A549 (cell line): ENCODE measurements around the gene MAPK1. TPM values are rescaled to one million over a fixed set of nuclear protein-coding genes. Genes with fewer than 3 reads are reported as not detected.
"Not testable (repeated sequence)": the region's sequence is repeated elsewhere in the genome, so short reads cannot be mapped to it uniquely, and the experiment has no call there.

Source experiments
- ATAC-seq, 2 experiments: fragments of 200-7000 bp in 1 of 2; fragments of >200 bp in 1 of 2; cut with Nextera tagmentation in 1 of 2; cut with Tn5 transposase in 1 of 2; 3 replicates each; pipeline versions ENCODE4 v1.8.0 to v1.9.1; 2018 to 2020; ENCODE audit warnings: mild to moderate bottlenecking in 1 of 2, moderate library complexity in 1 of 2
- CTCF ChIA-PET: fragments of 300-600 bp; sonication (Branson Sonifier 250); formaldehyde crosslinking; extraction: SDS; loops from one replicate; lab custom pipeline; 2021; ENCODE audit warnings: antibody characterized with exemption, inconsistent platforms; lab: Yijun Ruan, JAX
- POLR2A ChIA-PET: fragments of 350-600 bp; formaldehyde crosslinking; extraction: SDS; loops from one replicate; lab custom pipeline; 2021; ENCODE audit warnings: antibody characterized with exemption, inconsistent platforms; lab: Yijun Ruan, JAX
- DNase-seq, 2 experiments: peaks; one replicate each; pipeline versions ENCODE4 v3.0.0 to v3.0.0-alpha.2; 2011 to 2016; ENCODE audit warnings: low read depth in 1 of 2, low spot score in 1 of 2
- FAIRE-seq: peaks from 2 replicates; lab custom pipeline; 2011; peaks lifted over from hg19 to GRCh38; lab: Jason Lieb, UNC
- H3K27ac ChIP-seq, 2 experiments: fragments of >200 bp; sonication (Bioruptor Twin); formaldehyde crosslinking; 3 replicates each; pipeline ENCODE4 v1.5.1; 2016 to 2017
- H3K4me1 ChIP-seq: fragments of >200 bp; sonication (Bioruptor Twin); formaldehyde crosslinking; 3 replicates; pipeline ENCODE4 v1.6.1; 2016
- H3K4me2 ChIP-seq: fragments of >200 bp; sonication (Bioruptor Twin); formaldehyde crosslinking; 3 replicates; pipeline ENCODE4 v1.6.1; 2016
- H3K4me3 ChIP-seq: fragments of >200 bp; sonication (Bioruptor Twin); formaldehyde crosslinking; 3 replicates; pipeline ENCODE4 v1.5.1; 2016
- H3K9me3 ChIP-seq: fragments of >200 bp; sonication (Bioruptor Twin); formaldehyde crosslinking; 3 replicates; pipeline ENCODE4 v1.6.1; 2016
- CBX8 ChIP-seq: fragments of 200-600 bp; sonication (generic); IDR thresholded peaks from 2 replicates; pipeline ENCODE4 v1.6.1; 2016
- EP300 ChIP-seq, 2 experiments: fragments of >200 bp; sonication (Bioruptor Twin); formaldehyde crosslinking; IDR thresholded peaks; 2 replicates in 1 of 2; 3 replicates in 1 of 2; pipeline ENCODE4 v1.6.1; 2016 to 2017
- ESRRA ChIP-seq: fragments of 150-350 bp; IDR thresholded peaks from 2 replicates; pipeline ENCODE4 v1.6.1; 2014; ENCODE audit warnings: mild to moderate bottlenecking, low read length, borderline replicate concordance
- FOSB ChIP-seq: fragments of 250-450 bp; sonication (Bioruptor Pico); IDR thresholded peaks from 2 replicates; pipeline ENCODE4 v1.5.0; 2020; ENCODE audit warnings: mild to moderate bottlenecking, moderate library complexity
- HOXB13 ChIP-seq: fragments of 250-450 bp; sonication (Bioruptor Pico); IDR thresholded peaks from 2 replicates; pipeline ENCODE4 v1.5.0; 2020; ENCODE audit warnings: low read depth, mild to moderate bottlenecking, moderate library complexity
- HOXB5 ChIP-seq: fragments of 250-450 bp; sonication (Bioruptor Pico); IDR thresholded peaks from 2 replicates; pipeline ENCODE4 v1.5.0; 2020; ENCODE audit warnings: mild to moderate bottlenecking, moderate library complexity
- JUNB ChIP-seq: fragments of >200 bp; sonication (Bioruptor Twin); formaldehyde crosslinking; IDR thresholded peaks from 2 replicates; pipeline ENCODE4 v1.6.1; 2016
- KDM1A ChIP-seq: fragments of 200-600 bp; sonication (generic); IDR thresholded peaks from 2 replicates; pipeline ENCODE4 v1.6.1; 2016; ENCODE audit warnings: low read depth, mild to moderate bottlenecking
- REST ChIP-seq: fragments of 200-600 bp; sonication (generic); IDR thresholded peaks from 2 replicates; pipeline ENCODE4 v1.6.1; 2016; ENCODE audit warnings: antibody characterized with exemption, mild to moderate bottlenecking, moderate library complexity
- TP53 ChIP-seq: fragments of 250-450 bp; sonication (Bioruptor Pico); IDR thresholded peaks from 2 replicates; pipeline ENCODE4 v1.5.0; 2021; ENCODE audit warnings: mild to moderate bottlenecking, moderate library complexity
- ZNF302 ChIP-seq: fragments of 250-450 bp; sonication (Bioruptor Pico); IDR thresholded peaks from 2 replicates; pipeline ENCODE4 v1.9.0; 2021; ENCODE audit warnings: inconsistent platforms, mild to moderate bottlenecking, moderate library complexity
- WGBS: methylation state at CpG from one replicate; pipeline ENCODE4 v1.1.6; 2017; ENCODE audit errors: missing lambda C conversion rate; 5-methylcytosine and 5-hydroxymethylcytosine counted together
- polyA plus RNA-seq, 4 experiments: library from polyadenylated mRNA; depleted of rRNA in 3 of 4; stranded (reverse); fragments of >200 nt; fragmentation: RNase III in 1 of 4; extraction: RNeasy Plus Mini Kit Qiagen cat#74134 plus additional on column Dnase treatment in 1 of 4; gene quantifications; 2 replicates in 3 of 4; 3 replicates in 1 of 4; pipeline ENCODE4 v1.2.3, GENCODE V29; 2011 to 2017
- TF ChIP-seq, protein P1 (sequence below): fragments of 150-350 bp; IDR thresholded peaks from 2 replicates; pipeline ENCODE4 v1.6.1; 2014; ENCODE audit warnings: low read depth, mild to moderate bottlenecking, low read length
- TF ChIP-seq, protein P2 (sequence below): fragments of >200 bp; sonication (Bioruptor Twin); formaldehyde crosslinking; IDR thresholded peaks from 3 replicates; pipeline ENCODE4 v1.5.1; 2016

MAPK1 gene
- polyA plus RNA-seq, 2 of the 4 experiments (the other 2 are of a cell fraction): 28.8 to 85.5 TPM

DNA sequence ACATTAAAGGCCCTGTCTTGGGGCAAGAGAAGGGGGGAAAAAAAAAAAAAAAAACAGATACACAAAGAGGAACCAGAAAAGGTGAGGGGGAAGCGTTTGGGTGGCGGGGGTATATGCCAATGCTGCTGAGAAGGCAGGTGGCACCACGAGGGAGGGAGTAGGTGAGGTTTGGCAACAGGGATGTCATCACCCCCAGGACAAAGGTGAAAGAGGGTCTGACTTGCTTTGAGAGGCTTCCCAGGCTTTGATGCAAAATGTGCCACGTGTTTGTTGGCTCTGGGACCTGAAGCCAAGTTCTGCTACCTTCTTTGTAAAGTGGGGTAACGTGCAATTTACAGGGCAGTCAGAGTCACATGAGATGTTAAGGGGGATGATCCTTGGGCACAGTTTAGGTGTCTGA is 135.9 kb downstream of the MAPK1 start:
- no peak for FAIRE-seq
- CTCF ChIA-PET: no interaction called here
- DNase-seq: no peak

GRCh38 chr22:21730535-21731308 is 136.7 kb downstream of the MAPK1 start:
- WGBS: 57% methylated on average over 9 of the region's 9 CpGs
- ATAC-seq (no peak), DNase-seq (no peak), FAIRE-seq (no peak)
- CTCF ChIA-PET: interaction anchor here (0.9 kb wide), 1 partner anchor 21 kb away, joined by 3 read pairs; no protein-coding TSS in a partner anchor
- H3K4me3 ChIP-seq: no peak overlapping the region
- TF ChIP-seq, protein P1, sequence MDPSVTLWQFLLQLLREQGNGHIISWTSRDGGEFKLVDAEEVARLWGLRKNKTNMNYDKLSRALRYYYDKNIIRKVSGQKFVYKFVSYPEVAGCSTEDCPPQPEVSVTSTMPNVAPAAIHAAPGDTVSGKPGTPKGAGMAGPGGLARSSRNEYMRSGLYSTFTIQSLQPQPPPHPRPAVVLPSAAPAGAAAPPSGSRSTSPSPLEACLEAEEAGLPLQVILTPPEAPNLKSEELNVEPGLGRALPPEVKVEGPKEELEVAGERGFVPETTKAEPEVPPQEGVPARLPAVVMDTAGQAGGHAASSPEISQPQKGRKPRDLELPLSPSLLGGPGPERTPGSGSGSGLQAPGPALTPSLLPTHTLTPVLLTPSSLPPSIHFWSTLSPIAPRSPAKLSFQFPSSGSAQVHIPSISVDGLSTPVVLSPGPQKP: no peak
- TF ChIP-seq CBX8 (no peak), HOXB13 (no peak), HOXB5 (no peak), ESRRA (no peak)
- no peaks in the 10 kb centered on the region for H3K9me3 ChIP-seq
- POLR2A ChIA-PET: no interaction called here
- peaks cover 4% of the 10 kb centered on the region; the same call in 1 of the 3 replicates for H3K4me1 ChIP-seq
- H3K27ac ChIP-seq: no peak overlapping the region
- no peak overlapping the region for H3K4me2 ChIP-seq

More for the DNA sequence above, 135.9 kb downstream of the MAPK1 start:
- no peak overlapping the region for H3K4me2 ChIP-seq
- no peak overlapping the region for H3K27ac ChIP-seq
- H3K4me1 ChIP-seq: peaks cover 4% of the 10 kb centered on the region; the same call in 1 of the 3 replicates
- WGBS: 49% methylated on average over 5 of the region's 5 CpGs
- H3K9me3 ChIP-seq: no peaks in the 10 kb centered on the region
- ATAC-seq: no peak
- POLR2A ChIA-PET: no interaction called here
- no peak overlapping the region for H3K4me3 ChIP-seq
- TF ChIP-seq KDM1A: no peak
- no peak for TF ChIP-seq JUNB
- TF ChIP-seq TP53 (CRISPR knock-in tag): no peak
- no peak for TF ChIP-seq EP300 (IDR thresholded peaks at IDR 0.05)
- no peak for TF ChIP-seq REST
- no peak for TF ChIP-seq HOXB13

DNA sequence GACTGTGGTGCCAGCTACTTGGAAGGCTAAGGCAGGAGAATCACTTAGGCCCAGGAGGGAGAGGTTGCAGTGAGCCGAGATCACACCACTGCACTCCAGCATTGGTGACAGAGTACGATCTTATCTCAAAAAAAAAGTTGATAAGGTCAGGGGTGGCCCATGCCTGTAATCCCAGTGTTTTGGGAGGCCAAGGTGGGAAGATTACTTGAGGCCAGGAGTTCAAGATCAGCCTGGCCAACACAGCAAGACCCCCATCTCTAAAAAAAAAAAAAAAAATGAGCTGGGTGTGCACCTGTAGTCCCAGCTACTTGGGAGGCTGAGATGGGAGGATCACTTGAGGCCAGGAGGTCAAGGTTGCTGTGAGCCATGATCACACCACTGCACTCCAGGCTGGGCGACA is 138.3 kb downstream of the MAPK1 start:
- ATAC-seq, H3K4me1 ChIP-seq, H3K4me2 ChIP-seq, POLR2A ChIA-PET, DNase-seq, FAIRE-seq, H3K9me3 ChIP-seq, CTCF ChIA-PET, H3K27ac ChIP-seq, H3K4me3 ChIP-seq: not testable (repeated sequence)
- 74% methylated on average over 3 of the region's 3 CpGs for WGBS

- CTCF ChIA-PET: interaction anchor here (1.1 to 1.4 kb wide), 2 partner anchors 11 to 15 kb away, joined by 3 to 4 read pairs; no protein-coding TSS in a partner anchor
These were observed 139.2 kb downstream of the MAPK1 start for GRCh38 chr22:21728270-21728669.

More at GRCh38 chr22:21728270-21728669, 139.2 kb downstream of the MAPK1 start:
- TF ChIP-seq ZNF302 (no peak), HOXB5 (no peak), FOSB (CRISPR knock-in tag) (no peak)
- TF ChIP-seq, protein P2, sequence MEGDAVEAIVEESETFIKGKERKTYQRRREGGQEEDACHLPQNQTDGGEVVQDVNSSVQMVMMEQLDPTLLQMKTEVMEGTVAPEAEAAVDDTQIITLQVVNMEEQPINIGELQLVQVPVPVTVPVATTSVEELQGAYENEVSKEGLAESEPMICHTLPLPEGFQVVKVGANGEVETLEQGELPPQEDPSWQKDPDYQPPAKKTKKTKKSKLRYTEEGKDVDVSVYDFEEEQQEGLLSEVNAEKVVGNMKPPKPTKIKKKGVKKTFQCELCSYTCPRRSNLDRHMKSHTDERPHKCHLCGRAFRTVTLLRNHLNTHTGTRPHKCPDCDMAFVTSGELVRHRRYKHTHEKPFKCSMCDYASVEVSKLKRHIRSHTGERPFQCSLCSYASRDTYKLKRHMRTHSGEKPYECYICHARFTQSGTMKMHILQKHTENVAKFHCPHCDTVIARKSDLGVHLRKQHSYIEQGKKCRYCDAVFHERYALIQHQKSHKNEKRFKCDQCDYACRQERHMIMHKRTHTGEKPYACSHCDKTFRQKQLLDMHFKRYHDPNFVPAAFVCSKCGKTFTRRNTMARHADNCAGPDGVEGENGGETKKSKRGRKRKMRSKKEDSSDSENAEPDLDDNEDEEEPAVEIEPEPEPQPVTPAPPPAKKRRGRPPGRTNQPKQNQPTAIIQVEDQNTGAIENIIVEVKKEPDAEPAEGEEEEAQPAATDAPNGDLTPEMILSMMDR: no peak
- FAIRE-seq (no peak), DNase-seq (no peak), ATAC-seq (no peak)
- H3K4me1 ChIP-seq: no peaks in the 10 kb centered on the region
- no peak overlapping the region for H3K27ac ChIP-seq
- no peaks in the 10 kb centered on the region for H3K9me3 ChIP-seq
- no peak overlapping the region for H3K4me2 ChIP-seq
- POLR2A ChIA-PET: no interaction called here
- 48% methylated on average over 11 of the region's 12 CpGs for WGBS
- no peak overlapping the region for H3K4me3 ChIP-seq
